CD14-positive monocyte (primary cell): ENCODE measurements around the gene GREB1. TPM values are rescaled to one million over a fixed set of nuclear protein-coding genes. Genes with fewer than 3 reads are reported as not detected.

Experiments
- DNase-seq, 3 donors: peaks; one replicate each; pipeline ENCODE4 v3.0.0-alpha.2; 2011 to 2022
- H2AFZ ChIP-seq: 2 replicates; pipeline ENCODE4 v1.6.0; 2012; ENCODE audit warnings: mild to moderate bottlenecking, low read depth, low read length, inconsistent platforms; ENCODE audit not compliant: insufficient read depth, poor library complexity, severe bottlenecking
- H3K27ac ChIP-seq, 2 donors: 1 replicate in 1 of 2; 2 replicates in 1 of 2; pipeline ENCODE4 v1.5.1; 2012 to 2013; ENCODE audit warnings: low read length in 2 of 2, control low read depth in 1 of 2, inconsistent platforms in 1 of 2, low read depth in 1 of 2, mild to moderate bottlenecking in 1 of 2
- H3K27me3 ChIP-seq, 2 donors: one replicate each; pipeline versions ENCODE4 v1.6.0 to v1.6.1; 2011 to 2013; ENCODE audit warnings: low read length in 2 of 2; ENCODE audit not compliant: control insufficient read depth in 2 of 2, insufficient read depth in 2 of 2
- H3K36me3 ChIP-seq, 2 donors: replicated peaks in 1 of 2; 1 replicate in 1 of 2; 2 replicates in 1 of 2; pipeline versions ENCODE4 v1.5.1 to v1.6.1; 2012 to 2013; ENCODE audit warnings: low read length in 2 of 2, control low read depth in 1 of 2, inconsistent platforms in 1 of 2, mild to moderate bottlenecking in 1 of 2; ENCODE audit not compliant: insufficient read depth in 2 of 2, control insufficient read depth in 1 of 2
- H3K4me1 ChIP-seq, 2 donors: 1 replicate in 1 of 2; 2 replicates in 1 of 2; pipeline versions ENCODE4 v1.5.1 to v1.6.1; 2012 to 2013; ENCODE audit warnings: low read length in 2 of 2, control low read depth in 1 of 2, inconsistent platforms in 1 of 2, mild to moderate bottlenecking in 1 of 2, moderate library complexity in 1 of 2; ENCODE audit not compliant: insufficient read depth in 2 of 2, control insufficient read depth in 1 of 2
- H3K4me2 ChIP-seq: replicated peaks from 2 replicates; pipeline ENCODE3; 2012; ENCODE audit warnings: low read length, moderate library complexity, mild to moderate bottlenecking; ENCODE audit not compliant: poor library complexity, severe bottlenecking; ENCODE audit errors: extremely low read depth
- H3K4me3 ChIP-seq, 3 experiments: fragments of 200-600 bp in 1 of 3; sonication (generic) in 1 of 3; replicated peaks in 1 of 3; 1 replicate in 2 of 3; 2 replicates in 1 of 3; pipeline ENCODE4 v1.5.1; 2011 to 2013; ENCODE audit warnings: low read length in 3 of 3, mild to moderate bottlenecking in 3 of 3, control low read depth in 2 of 3, low read depth in 2 of 3, inconsistent platforms in 1 of 3, moderate library complexity in 1 of 3
- H3K79me2 ChIP-seq: 2 replicates; pipeline ENCODE4 v1.6.0; 2012; ENCODE audit warnings: mild to moderate bottlenecking, control low read depth, inconsistent platforms, low read length, moderate library complexity; ENCODE audit not compliant: insufficient read depth
- H3K9ac ChIP-seq: 2 replicates; pipeline ENCODE4 v1.6.0; 2017; ENCODE audit warnings: low read length, mild to moderate bottlenecking; ENCODE audit not compliant: insufficient read depth, poor library complexity, severe bottlenecking
- H3K9me3 ChIP-seq, 2 donors: replicated peaks in 1 of 2; 1 replicate in 1 of 2; 2 replicates in 1 of 2; pipeline versions ENCODE4 v1.5.1 to v1.6.1; 2012 to 2013; ENCODE audit warnings: low read length in 2 of 2, control low read depth in 1 of 2; ENCODE audit not compliant: control insufficient read depth in 1 of 2, insufficient read depth in 1 of 2
- H4K20me1 ChIP-seq: 2 replicates; pipeline ENCODE4 v1.6.0; 2012; ENCODE audit warnings: mild to moderate bottlenecking, low read length, control low read depth, moderate library complexity; ENCODE audit not compliant: insufficient read depth
- H3K27ac Mint-ChIP-seq, 7 donors: one replicate each; pipeline ENCODE4 v1.8.0; 2020; ENCODE audit warnings: mild to moderate bottlenecking in 7 of 7, mixed read lengths in 7 of 7, moderate library complexity in 6 of 7, inconsistent platforms in 2 of 7
- H3K27me3 Mint-ChIP-seq, 3 donors: one replicate each; pipeline ENCODE4 v1.8.0; 2021 to 2022; ENCODE audit warnings: low read depth in 3 of 3, mild to moderate bottlenecking in 3 of 3, mixed read lengths in 3 of 3, moderate library complexity in 3 of 3, inconsistent platforms in 1 of 3
- H3K36me3 Mint-ChIP-seq, 2 donors: one replicate each; pipeline ENCODE4 v1.8.0; 2020; ENCODE audit warnings: mixed read lengths in 2 of 2, inconsistent platforms in 1 of 2, mild to moderate bottlenecking in 1 of 2
- H3K4me1 Mint-ChIP-seq: one replicate; pipeline ENCODE4 v1.8.0; 2020; ENCODE audit warnings: mild to moderate bottlenecking, mixed read lengths
- H3K4me3 Mint-ChIP-seq, 2 donors: one replicate each; pipeline ENCODE4 v1.8.0; 2020; ENCODE audit warnings: mild to moderate bottlenecking in 2 of 2, mixed read lengths in 2 of 2, moderate library complexity in 1 of 2
- H3K9me3 Mint-ChIP-seq, 7 donors: one replicate each; pipeline ENCODE4 v1.8.0; 2020 to 2022; ENCODE audit warnings: mixed read lengths in 7 of 7, mild to moderate bottlenecking in 6 of 7, moderate library complexity in 6 of 7, inconsistent platforms in 2 of 7
- WGBS: methylation state at CpG from one replicate; pipeline ENCODE4 v1.1.5; 2013; ENCODE audit warnings: missing lambda C conversion rate; ENCODE audit not compliant: insufficient coverage; 5-methylcytosine and 5-hydroxymethylcytosine counted together
- intact Hi-C, 2 donors: fragments of 100-400 bp; cut with micrococcal nuclease; formaldehyde crosslinking; loops; one replicate each; pipeline versions ENCODE4 v1.15.0 to v1.15.1; 2023
- polyA plus RNA-seq, 3 donors: library from polyadenylated mRNA; depleted of rRNA in 1 of 3; unstranded in 2 of 3; stranded (reverse) in 1 of 3; fragments of 300-500 nt in 2 of 3; fragments of >200 nt in 1 of 3; fragmentation: Illumina TruSeq in 2 of 3; gene quantifications; 1 replicate in 2 of 3; 2 replicates in 1 of 3; pipeline ENCODE4 v1.2.3, GENCODE V29; 2012 to 2021
- TF ChIP-seq, protein P1 (sequence below): fragments of 200-600 bp; IDR thresholded peaks from one replicate; pipeline ENCODE4 v1.8.0; 2022; ENCODE audit warnings: antibody characterized with exemption, mild to moderate bottlenecking

The GREB1 gene
- polyA plus RNA-seq, 3 donors = not detected

DNA sequence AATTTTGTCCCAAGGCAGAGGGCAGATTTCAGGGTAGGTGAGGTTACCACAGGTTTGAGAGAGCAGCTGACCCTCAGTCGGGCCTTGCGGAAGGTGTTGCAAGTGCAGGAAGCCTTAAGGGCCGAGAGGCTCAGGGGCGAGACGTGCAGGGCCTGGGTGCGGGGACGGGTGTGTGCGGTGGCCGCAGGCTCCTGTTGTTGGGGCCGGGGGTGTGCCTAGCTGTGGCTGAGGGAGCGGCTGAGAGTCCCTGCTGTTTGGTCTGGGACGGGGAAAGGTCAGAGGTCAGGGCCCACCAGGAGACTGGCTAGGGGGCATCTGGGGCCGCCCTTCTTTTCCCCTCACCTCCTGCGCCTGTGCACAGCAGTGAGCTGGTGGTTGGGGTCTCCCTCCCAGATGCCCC is 83.7 kb downstream of the GREB1 start:
- 96% methylated on average over 9 of the region's 14 CpGs for WGBS
- Mint-ChIP-seq H3K36me3 (no peaks in the 10 kb centered on the region), H3K9me3 (no peaks in the 10 kb centered on the region), H3K27ac (no peak overlapping the region), H3K4me3 (no peak overlapping the region), H3K27me3 (peaks cover 3 to 5% (median 3%) of the 10 kb centered on the region in 3 donors), H3K4me1 (no peaks in the 10 kb centered on the region)
- H3K4me1 ChIP-seq = no peaks in the 10 kb centered on the region
- no peak overlapping the region for H3K4me3 ChIP-seq
- intact Hi-C loops = no loop called here
- peaks cover 0 to 2% of the 10 kb centered on the region in 2 donors for H3K27me3 ChIP-seq
- H2AFZ ChIP-seq = no peak overlapping the region
- H3K36me3 ChIP-seq = no peaks in the 10 kb centered on the region
- DNase-seq = no peak
- H3K9me3 ChIP-seq = no peaks in the 10 kb centered on the region
- TF ChIP-seq, protein P1, sequence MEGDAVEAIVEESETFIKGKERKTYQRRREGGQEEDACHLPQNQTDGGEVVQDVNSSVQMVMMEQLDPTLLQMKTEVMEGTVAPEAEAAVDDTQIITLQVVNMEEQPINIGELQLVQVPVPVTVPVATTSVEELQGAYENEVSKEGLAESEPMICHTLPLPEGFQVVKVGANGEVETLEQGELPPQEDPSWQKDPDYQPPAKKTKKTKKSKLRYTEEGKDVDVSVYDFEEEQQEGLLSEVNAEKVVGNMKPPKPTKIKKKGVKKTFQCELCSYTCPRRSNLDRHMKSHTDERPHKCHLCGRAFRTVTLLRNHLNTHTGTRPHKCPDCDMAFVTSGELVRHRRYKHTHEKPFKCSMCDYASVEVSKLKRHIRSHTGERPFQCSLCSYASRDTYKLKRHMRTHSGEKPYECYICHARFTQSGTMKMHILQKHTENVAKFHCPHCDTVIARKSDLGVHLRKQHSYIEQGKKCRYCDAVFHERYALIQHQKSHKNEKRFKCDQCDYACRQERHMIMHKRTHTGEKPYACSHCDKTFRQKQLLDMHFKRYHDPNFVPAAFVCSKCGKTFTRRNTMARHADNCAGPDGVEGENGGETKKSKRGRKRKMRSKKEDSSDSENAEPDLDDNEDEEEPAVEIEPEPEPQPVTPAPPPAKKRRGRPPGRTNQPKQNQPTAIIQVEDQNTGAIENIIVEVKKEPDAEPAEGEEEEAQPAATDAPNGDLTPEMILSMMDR = no peak
- no peak overlapping the region for H3K4me2 ChIP-seq
- H3K9ac ChIP-seq = no peak overlapping the region
- no peaks in the 10 kb centered on the region for H4K20me1 ChIP-seq
- H3K79me2 ChIP-seq = no peaks in the 10 kb centered on the region
- H3K27ac ChIP-seq = no peak overlapping the region

DNA sequence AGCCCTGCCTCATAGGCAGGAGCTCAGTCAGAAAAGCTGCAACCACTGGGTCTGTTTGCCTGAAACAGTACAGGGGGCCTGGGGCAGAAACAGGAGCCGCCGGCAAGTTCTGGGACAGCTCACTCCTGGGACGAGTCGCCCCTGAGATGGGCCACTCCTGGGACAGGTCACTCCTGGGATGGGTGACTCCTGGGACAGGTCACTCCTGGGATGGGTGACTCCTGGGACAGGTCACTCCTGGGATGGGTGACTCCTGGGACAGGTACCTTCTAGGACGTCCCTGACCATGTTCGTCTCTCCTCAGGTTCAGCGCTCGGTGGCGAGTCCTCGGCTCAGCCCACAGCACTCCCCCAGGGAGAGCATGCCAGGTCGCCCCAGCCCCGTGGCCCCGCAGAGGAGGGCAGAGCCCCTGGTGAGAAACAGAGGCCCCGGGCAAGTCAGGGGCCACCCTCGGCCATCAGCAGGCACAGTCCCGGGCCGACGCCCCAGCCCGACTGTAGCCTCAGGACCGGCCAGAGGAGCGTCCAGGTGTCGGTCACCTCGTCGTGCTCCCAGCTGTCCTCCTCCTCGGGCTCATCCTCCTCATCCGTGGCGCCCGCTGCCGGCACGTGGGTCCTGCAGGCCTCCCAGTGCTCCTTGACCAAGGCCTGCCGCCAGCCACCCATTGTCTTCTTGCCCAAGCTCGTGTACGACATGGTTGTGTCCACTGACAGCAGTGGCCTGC is 84.3 kb downstream of the GREB1 start:
- H3K4me3 ChIP-seq = no peak overlapping the region
- H3K4me2 ChIP-seq = no peak overlapping the region
- H3K79me2 ChIP-seq = no peaks in the 10 kb centered on the region
- H3K36me3 Mint-ChIP-seq = no peaks in the 10 kb centered on the region
- H3K27me3 ChIP-seq = peaks cover 0 to 2% of the 10 kb centered on the region in 2 donors
- no peak overlapping the region for H2AFZ ChIP-seq
- no peak overlapping the region for H3K27ac Mint-ChIP-seq
- H3K36me3 ChIP-seq = no peaks in the 10 kb centered on the region
- intact Hi-C loops = no loop called here
- no peak overlapping the region for H3K27ac ChIP-seq
- H3K9me3 Mint-ChIP-seq = no peaks in the 10 kb centered on the region
- H3K27me3 Mint-ChIP-seq = peaks cover 3 to 5% (median 3%) of the 10 kb centered on the region in 3 donors
- H4K20me1 ChIP-seq = no peaks in the 10 kb centered on the region
- no peaks in the 10 kb centered on the region for H3K9me3 ChIP-seq
- TF ChIP-seq, protein P1 = no peak
- H3K4me3 Mint-ChIP-seq = no peak overlapping the region
- 96% methylated on average over 32 of the region's 33 CpGs for WGBS
- H3K4me1 ChIP-seq = no peaks in the 10 kb centered on the region
- no peaks in the 10 kb centered on the region for H3K4me1 Mint-ChIP-seq
- no peak for DNase-seq
- H3K9ac ChIP-seq = no peak overlapping the region
